ENCODE data around the gene IGSF3. TPM values are rescaled to one million over a fixed set of nuclear protein-coding genes. Genes with fewer than 3 reads are reported as not detected.
"Not testable (repeated sequence)": the region's sequence is repeated elsewhere in the genome, so short reads cannot be mapped to it uniquely, and the experiment has no call there.

Gene IGSF3
- total RNA-seq, 1 experiment from 2014 or later = 30.1 TPM

DNA sequence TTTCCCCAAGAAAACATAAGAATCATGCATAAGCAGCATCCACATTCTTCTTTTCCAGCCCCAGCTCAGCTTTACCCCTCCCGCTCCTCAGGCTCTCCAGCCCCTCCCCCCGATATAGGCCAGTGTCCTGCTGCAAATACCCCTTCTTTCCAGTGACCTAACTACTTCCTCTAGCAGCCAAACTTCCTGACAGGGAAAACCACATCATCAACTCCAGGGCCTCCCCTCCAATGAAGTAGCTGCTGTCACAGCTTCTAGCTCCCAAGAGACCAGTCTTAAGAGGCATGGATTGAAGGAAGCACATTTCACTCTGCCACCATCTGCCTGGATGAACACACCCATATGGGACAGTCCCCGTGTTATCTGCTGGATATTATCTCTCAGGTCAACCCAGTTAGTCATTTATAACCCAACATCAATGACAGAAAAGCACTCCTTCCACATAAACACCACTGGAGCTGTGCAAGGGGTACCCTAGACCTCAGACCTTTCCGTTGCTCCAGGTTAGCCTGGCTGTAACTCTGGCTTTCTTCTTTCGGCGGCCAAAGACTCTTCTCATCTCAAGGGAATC is 57.6 kb downstream of the IGSF3 start:
- H3K36me3 ChIP-seq (ENCODE audit: low read depth); H3K27ac ChIP-seq; H3K79me2 ChIP-seq (ENCODE audit: low read depth); H2AFZ ChIP-seq; DNase-seq; H3K9me2 ChIP-seq (ENCODE audit: insufficient read depth); H3K4me2 ChIP-seq; H3F3A ChIP-seq (ENCODE audit: insufficient read depth, low read depth); intact Hi-C loops (cut with micrococcal nuclease; ENCODE audit: unreplicated experiment); H3K9me3 ChIP-seq (ENCODE audit: insufficient read depth, low read depth); CTCF ChIA-PET; H3K4me3 ChIP-seq; POLR2A ChIA-PET (ENCODE audit: unreplicated experiment); BruUV-seq (replicated peaks); H3K27me3 ChIP-seq (ENCODE audit: insufficient read depth, low read depth); H4K20me1 ChIP-seq (ENCODE audit: insufficient read depth); H3K4me1 ChIP-seq (replicated peaks; ENCODE audit: insufficient read depth): not testable (repeated sequence)

DNA sequence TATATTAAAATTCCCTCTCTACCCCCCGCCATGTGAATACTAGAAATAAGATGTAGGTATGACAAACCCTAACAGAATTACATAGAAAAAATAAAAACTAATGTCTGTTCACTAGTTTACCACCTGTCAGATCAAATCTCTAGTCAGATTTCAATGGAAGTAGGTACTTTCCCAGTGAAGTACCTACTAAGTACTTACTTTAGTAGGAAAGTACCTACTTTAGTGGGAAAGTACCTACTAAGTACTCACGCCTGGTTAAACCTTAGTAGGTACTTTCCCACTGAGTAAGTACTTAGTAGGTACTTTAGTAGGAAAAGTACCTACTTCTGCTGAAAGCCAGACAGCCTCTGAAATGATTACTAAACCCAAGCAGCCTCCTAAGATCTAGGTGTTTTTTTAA is 58.7 kb downstream of the IGSF3 start:
- BruUV-seq (replicated peaks); H3K27me3 ChIP-seq (ENCODE audit: insufficient read depth, low read depth); H3K4me1 ChIP-seq (replicated peaks; ENCODE audit: insufficient read depth); H3F3A ChIP-seq (ENCODE audit: insufficient read depth, low read depth); H3K36me3 ChIP-seq (ENCODE audit: low read depth); H3K27ac ChIP-seq; DNase-seq; CTCF ChIA-PET; H2AFZ ChIP-seq; H3K4me3 ChIP-seq; POLR2A ChIA-PET (ENCODE audit: unreplicated experiment); H3K9me3 ChIP-seq (ENCODE audit: insufficient read depth, low read depth); H3K4me2 ChIP-seq; H3K79me2 ChIP-seq (ENCODE audit: low read depth); H4K20me1 ChIP-seq (ENCODE audit: insufficient read depth); intact Hi-C loops (cut with micrococcal nuclease; ENCODE audit: unreplicated experiment); H3K9me2 ChIP-seq (ENCODE audit: insufficient read depth): not testable (repeated sequence)

DNA sequence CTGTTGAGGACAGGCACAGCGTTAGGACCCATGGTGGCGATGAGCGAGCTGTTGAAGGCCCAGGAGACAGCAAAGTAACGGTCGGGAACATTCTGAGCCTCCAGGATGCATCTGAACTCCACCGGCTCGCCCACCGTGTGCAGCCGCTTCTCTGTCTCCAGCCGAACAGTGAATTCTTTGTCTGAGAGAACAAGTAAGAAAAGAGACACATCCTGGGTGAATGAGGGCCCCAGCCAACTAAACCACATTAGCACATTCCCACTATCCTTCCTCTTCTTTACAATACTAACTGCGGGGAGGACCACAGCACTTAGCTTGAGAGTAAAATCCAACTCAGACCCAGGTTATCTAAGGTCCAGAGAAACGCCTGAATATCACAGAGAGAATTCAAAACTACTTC is 59.4 kb downstream of the IGSF3 start:
- H3K79me2 ChIP-seq (ENCODE audit: low read depth); BruUV-seq (replicated peaks); intact Hi-C loops (cut with micrococcal nuclease; ENCODE audit: unreplicated experiment); H3K4me3 ChIP-seq; H3K27ac ChIP-seq; H3K9me3 ChIP-seq (ENCODE audit: insufficient read depth, low read depth); POLR2A ChIA-PET (ENCODE audit: unreplicated experiment); H3K36me3 ChIP-seq (ENCODE audit: low read depth); H3K27me3 ChIP-seq (ENCODE audit: insufficient read depth, low read depth); H3K4me1 ChIP-seq (replicated peaks; ENCODE audit: insufficient read depth); H3K4me2 ChIP-seq; DNase-seq; H3F3A ChIP-seq (ENCODE audit: insufficient read depth, low read depth); H3K9me2 ChIP-seq (ENCODE audit: insufficient read depth); H4K20me1 ChIP-seq (ENCODE audit: insufficient read depth); CTCF ChIA-PET; H2AFZ ChIP-seq: not testable (repeated sequence)

DNA sequence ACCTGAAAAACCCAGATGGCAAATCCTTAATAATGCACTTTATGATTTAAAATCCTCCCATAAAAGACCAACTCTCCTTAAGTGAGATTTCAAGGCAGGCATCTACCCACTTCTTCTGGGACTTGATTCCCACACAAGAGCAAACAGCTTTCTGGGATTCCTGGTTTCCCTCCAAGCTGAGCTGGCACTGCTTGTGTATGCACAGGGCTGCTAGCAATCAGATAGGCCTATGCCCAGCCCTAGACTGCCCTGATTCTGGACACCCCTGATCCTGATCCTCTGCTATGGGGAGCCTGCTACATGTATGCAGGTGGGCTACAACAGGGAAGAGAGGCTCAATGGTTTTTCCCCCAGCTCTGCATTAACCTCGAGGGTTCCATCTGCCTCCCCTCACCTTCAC is 60.1 kb downstream of the IGSF3 start:
- H3K4me3 ChIP-seq; H3K9me2 ChIP-seq (ENCODE audit: insufficient read depth); H3K4me1 ChIP-seq (replicated peaks; ENCODE audit: insufficient read depth); H3K79me2 ChIP-seq (ENCODE audit: low read depth); H2AFZ ChIP-seq; BruUV-seq (replicated peaks); H3K27me3 ChIP-seq (ENCODE audit: insufficient read depth, low read depth); H3K36me3 ChIP-seq (ENCODE audit: low read depth); POLR2A ChIA-PET (ENCODE audit: unreplicated experiment); H3K4me2 ChIP-seq; H3F3A ChIP-seq (ENCODE audit: insufficient read depth, low read depth); H3K9me3 ChIP-seq (ENCODE audit: insufficient read depth, low read depth); intact Hi-C loops (cut with micrococcal nuclease; ENCODE audit: unreplicated experiment); DNase-seq; H4K20me1 ChIP-seq (ENCODE audit: insufficient read depth); CTCF ChIA-PET: not testable (repeated sequence)
- peak overlapping the region; percentile 30; the same call in 1 of the 2 replicates for H3K27ac ChIP-seq

DNA sequence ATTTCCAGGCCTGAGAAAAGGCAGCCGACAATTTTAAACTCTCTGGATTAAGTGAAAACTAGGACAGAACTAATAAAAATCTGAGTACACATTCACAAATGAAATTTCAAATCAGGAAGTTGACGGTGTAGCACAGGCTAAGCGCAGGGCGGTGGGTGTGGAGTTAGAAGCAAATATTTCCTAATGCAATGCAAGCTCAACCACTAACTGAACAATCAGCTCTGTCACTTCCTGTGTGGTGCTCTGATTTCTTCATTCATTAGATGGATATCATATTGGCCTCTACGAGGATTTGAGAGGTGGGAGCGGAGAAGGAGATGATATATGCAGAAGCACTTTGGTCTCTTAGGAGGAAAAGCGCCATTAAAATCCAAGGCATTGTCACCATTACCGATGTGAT is 61.5 kb downstream of the IGSF3 start:
- H3K36me3 ChIP-seq (ENCODE audit: low read depth); POLR2A ChIA-PET (ENCODE audit: unreplicated experiment); CTCF ChIA-PET; H3K27me3 ChIP-seq (ENCODE audit: insufficient read depth, low read depth); H3K9me3 ChIP-seq (ENCODE audit: insufficient read depth, low read depth); BruUV-seq (replicated peaks); H3K4me2 ChIP-seq; H3K79me2 ChIP-seq (ENCODE audit: low read depth); H3K27ac ChIP-seq; H2AFZ ChIP-seq; H3F3A ChIP-seq (ENCODE audit: insufficient read depth, low read depth); DNase-seq; H4K20me1 ChIP-seq (ENCODE audit: insufficient read depth); H3K9me2 ChIP-seq (ENCODE audit: insufficient read depth); H3K4me1 ChIP-seq (replicated peaks; ENCODE audit: insufficient read depth); intact Hi-C loops (cut with micrococcal nuclease; ENCODE audit: unreplicated experiment); H3K4me3 ChIP-seq: not testable (repeated sequence)
